ENCODE results near the gene IMPACT. TPM values are rescaled to one million over a fixed set of nuclear protein-coding genes. Genes with fewer than 3 reads are reported as not detected.
A peak's percentile ranks its signal among the peaks of the same experiment; 100 is the strongest.

Gene IMPACT, protein sequence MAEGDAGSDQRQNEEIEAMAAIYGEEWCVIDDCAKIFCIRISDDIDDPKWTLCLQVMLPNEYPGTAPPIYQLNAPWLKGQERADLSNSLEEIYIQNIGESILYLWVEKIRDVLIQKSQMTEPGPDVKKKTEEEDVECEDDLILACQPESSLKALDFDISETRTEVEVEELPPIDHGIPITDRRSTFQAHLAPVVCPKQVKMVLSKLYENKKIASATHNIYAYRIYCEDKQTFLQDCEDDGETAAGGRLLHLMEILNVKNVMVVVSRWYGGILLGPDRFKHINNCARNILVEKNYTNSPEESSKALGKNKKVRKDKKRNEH
- 10 to 100 TPM; 10.8 to 37.6 (median 23.8) TPM for total RNA-seq
- polyA plus RNA-seq, result 1 to 10 TPM; 7.9 to 9.1 TPM
- long read RNA-seq, donor 1, transcript IMPACT-201 (11 exons, 3,792 nt), result major isoform, 31 of 38 reads
- long read RNA-seq, donor 1, partial matches to known transcripts, result 2 of 38 reads
- long read RNA-seq, donor 1, other reads (novel, unspliced or antisense), result 4 of 38 reads
- long read RNA-seq, donor 2, transcript IMPACT-201 (11 exons, 3,792 nt), result major isoform, 47 of 56 reads
- long read RNA-seq, donor 2, partial matches to known transcripts, result 1 of 56 reads
- long read RNA-seq, donor 2, other reads (novel, unspliced or antisense), result 7 of 56 reads
- long read RNA-seq, donor 3, transcript IMPACT-201 (11 exons, 3,792 nt), result major isoform, 27 of 32 reads
- long read RNA-seq, donor 3, partial matches to known transcripts, result 0 of 32 reads
- long read RNA-seq, donor 3, other reads (novel, unspliced or antisense), result 4 of 32 reads

DNA sequence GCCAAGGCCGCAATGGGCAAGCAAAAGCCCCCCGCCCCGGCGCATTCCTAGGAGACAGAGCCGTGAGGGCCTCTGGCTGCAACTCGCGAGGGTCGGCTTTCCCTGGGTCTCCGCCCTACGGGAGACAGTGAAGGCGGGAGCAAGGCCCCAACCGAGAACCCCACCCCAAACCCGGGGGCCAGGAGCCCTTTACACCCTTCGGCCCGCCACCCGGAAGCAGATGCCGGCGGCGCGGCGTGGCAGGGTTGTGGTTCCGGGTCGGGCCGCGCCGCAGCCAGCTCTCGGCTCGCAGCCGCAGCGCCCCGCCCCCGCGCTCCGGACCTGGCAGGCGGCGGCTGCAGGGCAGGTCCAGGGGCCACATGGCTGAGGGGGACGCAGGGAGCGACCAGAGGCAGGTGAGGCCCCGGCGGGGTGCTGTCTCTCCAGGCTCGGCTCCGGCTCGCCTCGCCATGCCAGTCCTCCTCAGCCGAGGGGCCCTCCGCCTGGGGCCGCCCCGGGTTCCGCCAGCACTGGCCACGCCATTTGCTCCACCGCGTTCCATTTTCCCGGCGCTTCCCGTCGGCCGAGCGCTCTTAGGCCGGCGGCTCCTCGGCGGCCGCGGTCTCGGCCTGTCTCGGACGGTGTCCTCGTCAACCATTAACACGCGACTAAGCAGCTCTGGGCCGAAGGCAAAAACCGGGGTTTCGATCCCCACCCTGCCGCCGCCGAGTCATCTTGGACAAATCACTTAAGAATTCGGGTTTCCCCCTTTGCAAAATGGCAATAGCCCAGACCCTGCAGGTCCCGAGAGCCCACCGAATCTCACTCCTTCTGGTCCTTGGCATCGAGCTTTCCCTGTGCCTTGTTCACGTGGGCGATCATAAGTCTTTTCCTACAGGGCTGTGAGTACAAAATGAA is at the start of gene IMPACT:
TSS of gene IMPACT (plus strand) at position 273 of the 897 bp plus-strand sequence. CDS start at position 360, 87 bp downstream.
- ATAC-seq (peak; percentile 75 to 100 (median 97)), DNase-seq (peak; percentile 86 to 93 (median 88))
- no peaks in the 10 kb centered on the region for H3K9me3 ChIP-seq
- peaks cover 0 to 18% (median 9%) of the 10 kb centered on the region in 12 donors for H3K4me1 ChIP-seq
- WGBS, 4 donors, result 1 to 5% (median 2%) methylated on average over 31 to 82 of the region's 82 CpGs
- intact Hi-C loops (cut with DNase I), result loop anchor here in 3 of 10 donors (2.0 to 10.0 kb wide), 4 partner anchors 30 to 242 kb away; partner anchors contain the start of gene OSBPL1A (in 2 of the 3)
- H3K27ac ChIP-seq, result peak within 1 kb of the TSS; percentile 19 to 92 (median 82)
- peak within 1 kb of the TSS; percentile 56 to 96 (median 85) for H3K4me3 ChIP-seq
- H3K27me3 ChIP-seq, result peaks cover 0 to 31% (median 0%) of the 10 kb centered on the region in 9 donors
- TF ChIP-seq CTCF (IDR thresholded peaks at IDR 0.05) (no peak), POLR2A (IDR thresholded peaks at IDR 0.05) (peak in 1 of 2 donors; percentile 64)
- H3K36me3 ChIP-seq, result peaks cover 0 to 28% (median 11%) of the 10 kb centered on the region in 9 donors

GRCh38 chr18:24378598-24378997 is 47.9 kb upstream of the IMPACT start:
- TF ChIP-seq CTCF (IDR thresholded peaks at IDR 0.05), result no peak
- TF ChIP-seq POLR2A (IDR thresholded peaks at IDR 0.05), result no peak
- WGBS, 4 donors, result 71 to 100% (median 81%) methylated on average over 1 of the region's 1 CpG
- H3K4me1 ChIP-seq, result peaks cover 0 to 5% (median 0%) of the 10 kb centered on the region in 12 donors
- H3K4me3 ChIP-seq, result no peak overlapping the region
- H3K36me3 ChIP-seq, result peaks cover 0 to 12% (median 0%) of the 10 kb centered on the region in 9 donors
- H3K27ac ChIP-seq, result no peak overlapping the region
- ATAC-seq, result no peak
- intact Hi-C loops (cut with DNase I), result loop anchor here in 1 of 10 donors (10.0 kb wide), 1 partner anchor 84 kb away; no protein-coding TSS in a partner anchor
- DNase-seq, result no peak
- H3K27me3 ChIP-seq, result no peaks in the 10 kb centered on the region
- no peaks in the 10 kb centered on the region for H3K9me3 ChIP-seq

- no peaks in the 10 kb centered on the region for H3K27me3 ChIP-seq
- peaks cover 0 to 12% (median 0%) of the 10 kb centered on the region in 9 donors for H3K36me3 ChIP-seq
- no peak overlapping the region for H3K4me3 ChIP-seq
- peaks cover 0 to 5% (median 0%) of the 10 kb centered on the region in 12 donors for H3K4me1 ChIP-seq
- no peaks in the 10 kb centered on the region for H3K9me3 ChIP-seq
- H3K27ac ChIP-seq, result no peak overlapping the region
- no peak for ATAC-seq
- TF ChIP-seq POLR2A (IDR thresholded peaks at IDR 0.05) (no peak), CTCF (IDR thresholded peaks at IDR 0.05) (no peak)
- WGBS, 4 donors, result 92 to 95% (median 92%) methylated on average over 6 of the region's 6 CpGs
- intact Hi-C loops (cut with DNase I), result no loop called here
- DNase-seq, result no peak
Measured at GRCh38 chr18:24380163-24380747, 46.2 kb upstream of the IMPACT start.

All from heart left ventricle (tissue), 16 donors.